Mesenchymal stem cell (in vitro differentiated cells and primary cell): ENCODE measurements around the gene UNKL.

Experiments used
- DNase-seq: peaks from one replicate; pipeline ENCODE4 v3.0.0-alpha.2; 2013
- H2AFZ ChIP-seq: one replicate; pipeline ENCODE4 v1.6.1; 2013; ENCODE audit warnings: low read depth, mild to moderate bottlenecking, control low read depth, inconsistent platforms, low read length, moderate library complexity
- H2AK5ac ChIP-seq: 2 replicates; pipeline ENCODE4 v1.6.1; 2013; ENCODE audit warnings: low read length, moderate library complexity, mild to moderate bottlenecking, inconsistent platforms; ENCODE audit not compliant: severe bottlenecking
- H2BK120ac ChIP-seq: one replicate; pipeline ENCODE4 v1.6.1; 2013; ENCODE audit warnings: low read depth, mild to moderate bottlenecking, inconsistent platforms, low read length, moderate library complexity
- H2BK12ac ChIP-seq, 2 experiments: one replicate each; pipeline ENCODE4 v1.6.1; 2013; ENCODE audit warnings: inconsistent platforms in 2 of 2, low read length in 2 of 2, mild to moderate bottlenecking in 2 of 2, moderate library complexity in 2 of 2, control low read depth in 1 of 2
- H2BK15ac ChIP-seq: one replicate; pipeline ENCODE4 v1.6.1; 2013; ENCODE audit warnings: mild to moderate bottlenecking, low read depth, inconsistent platforms; ENCODE audit not compliant: poor library complexity, severe bottlenecking
- H2BK5ac ChIP-seq: 2 replicates; pipeline ENCODE4 v1.6.1; 2013; ENCODE audit warnings: low read depth, mild to moderate bottlenecking, low read length, control low read depth, inconsistent platforms; ENCODE audit not compliant: poor library complexity, severe bottlenecking
- H3K14ac ChIP-seq, 2 experiments: one replicate each; pipeline ENCODE4 v1.6.1; 2013; ENCODE audit warnings: inconsistent platforms in 2 of 2, low read length in 2 of 2, control low read depth in 1 of 2, mild to moderate bottlenecking in 1 of 2, moderate library complexity in 1 of 2
- H3K18ac ChIP-seq, 2 experiments: one replicate each; pipeline ENCODE4 v1.6.1; 2013; ENCODE audit warnings: inconsistent platforms in 2 of 2, low read length in 2 of 2, control low read depth in 1 of 2, low read depth in 1 of 2, mild to moderate bottlenecking in 1 of 2
- H3K23ac ChIP-seq, 2 experiments: one replicate each; pipeline ENCODE4 v1.6.1; 2013; ENCODE audit warnings: inconsistent platforms in 2 of 2, low read length in 2 of 2, mild to moderate bottlenecking in 2 of 2, moderate library complexity in 2 of 2, control low read depth in 1 of 2
- H3K27ac ChIP-seq: 2 replicates; pipeline ENCODE4 v1.5.1; 2013; ENCODE audit warnings: mild to moderate bottlenecking, moderate library complexity, low read length, control low read depth, inconsistent platforms; ENCODE audit not compliant: poor library complexity, severe bottlenecking
- H3K27me3 ChIP-seq, 2 experiments: 2 replicates each; pipeline versions ENCODE4 v1.6.1 to v1.7.0; 2013; ENCODE audit warnings: low read length in 2 of 2, mild to moderate bottlenecking in 2 of 2, moderate library complexity in 2 of 2, control low read depth in 1 of 2, inconsistent platforms in 1 of 2; ENCODE audit not compliant: control insufficient read depth in 1 of 2, insufficient read depth in 1 of 2
- H3K36me3 ChIP-seq, 2 experiments: 2 replicates each; pipeline versions ENCODE4 v1.6.1 to v1.7.0; 2013; ENCODE audit warnings: low read length in 2 of 2, control low read depth in 1 of 2, inconsistent platforms in 1 of 2, low read depth in 1 of 2, mild to moderate bottlenecking in 1 of 2; ENCODE audit not compliant: insufficient read depth in 2 of 2, control insufficient read depth in 1 of 2
- H3K4ac ChIP-seq, 2 experiments: one replicate each; pipeline ENCODE4 v1.6.1; 2013; ENCODE audit warnings: inconsistent platforms in 2 of 2, low read length in 2 of 2, mild to moderate bottlenecking in 2 of 2, moderate library complexity in 2 of 2, control low read depth in 1 of 2, low read depth in 1 of 2
- H3K4me1 ChIP-seq: 2 replicates; pipeline ENCODE4 v1.6.1; 2013; ENCODE audit warnings: low read depth, low read length, control low read depth; ENCODE audit not compliant: control insufficient read depth, insufficient read depth
- H3K4me2 ChIP-seq: 2 replicates; pipeline ENCODE4 v1.6.1; 2013; ENCODE audit warnings: low read length, mild to moderate bottlenecking, inconsistent platforms; ENCODE audit not compliant: poor library complexity, severe bottlenecking
- H3K4me3 ChIP-seq, 2 experiments: 2 replicates each; pipeline versions ENCODE4 v1.5.1 to v1.7.0; 2013; ENCODE audit warnings: low read length in 2 of 2, mild to moderate bottlenecking in 2 of 2, control low read depth in 1 of 2, low read depth in 1 of 2; ENCODE audit not compliant: insufficient read depth in 1 of 2
- H3K79me1 ChIP-seq: replicated peaks from 2 replicates; pipeline ENCODE4 v1.6.1; 2013; ENCODE audit warnings: mild to moderate bottlenecking, control low read depth, low read length, inconsistent platforms; ENCODE audit not compliant: poor library complexity, severe bottlenecking
- H3K9ac ChIP-seq: 2 replicates; pipeline ENCODE4 v1.7.0; 2013; ENCODE audit warnings: mild to moderate bottlenecking, low read length, moderate library complexity
- H3K9me3 ChIP-seq: 2 replicates; pipeline ENCODE4 v1.7.0; 2013; ENCODE audit warnings: mild to moderate bottlenecking, low read length; ENCODE audit not compliant: control insufficient read depth
- H4K8ac ChIP-seq: one replicate; pipeline ENCODE4 v1.6.1; 2013; ENCODE audit warnings: inconsistent platforms, mild to moderate bottlenecking, low read length, moderate library complexity
- H4K91ac ChIP-seq: one replicate; pipeline ENCODE4 v1.6.1; 2013; ENCODE audit warnings: mild to moderate bottlenecking, low read length, inconsistent platforms
- WGBS: methylation state at CpG from one replicate; pipeline ENCODE4 v1.1.7; 2013; ENCODE audit warnings: mixed read lengths; 5-methylcytosine and 5-hydroxymethylcytosine counted together

The UNKL gene

GRCh38 chr16:1351582-1352362 lies 62.7 kb downstream of the UNKL start, which contains the start of the genes GNPTG and TSR3:
Gene GNPTG (plus strand): TSS chr16:1351931. CDS start chr16:1351966, 35 bp downstream.
Gene TSR3 (minus strand): TSS chr16:1351878. CDS start chr16:1351804, 74 bp downstream.
- Histone ChIP-seq H2BK12ac (peak within 1 kb of the TSS in 1 of 2 experiments; percentile 56), H3K4me3 (peak within 1 kb of the TSS; percentile 98 to 99), H3K9ac (peak within 1 kb of the TSS; percentile 92), H3K36me3 (peaks cover 25 to 65% of the 10 kb centered on the region in 2 experiments), H4K8ac (peak within 1 kb of the TSS; percentile 94), H3K14ac (peak within 1 kb of the TSS in 1 of 2 experiments; percentile 97), H2BK120ac (no peak within 1 kb of the TSS), H3K18ac (peak within 1 kb of the TSS; percentile 83 to 92), H3K27me3 (no peaks in the 10 kb centered on the region), H3K27ac (no peak within 1 kb of the TSS), H2BK5ac (no peak within 1 kb of the TSS), H3K4ac (peak within 1 kb of the TSS; percentile 66 to 99), H4K91ac (peak within 1 kb of the TSS; percentile 92), H3K4me2 (peak within 1 kb of the TSS; percentile 78), H2AFZ (peak within 1 kb of the TSS; percentile 92), H2BK15ac (no peak within 1 kb of the TSS), H2AK5ac (no peak within 1 kb of the TSS), H3K79me1 (peaks cover 46% of the 10 kb centered on the region), H3K4me1 (peaks cover 31% of the 10 kb centered on the region), H3K23ac (peak within 1 kb of the TSS in 1 of 2 experiments; percentile 100), H3K9me3 (no peaks in the 10 kb centered on the region)
- peak; percentile 86 for DNase-seq
- 2% methylated on average over 63 of the region's 98 CpGs for WGBS

GRCh38 chr16:1351215-1351581 lies 63.3 kb downstream of the UNKL start:
- peak overlapping the region; percentile 53 to 99 for H3K4ac ChIP-seq
- no peak for DNase-seq
- peak overlapping the region; percentile 82 for H4K8ac ChIP-seq
- peak overlapping the region; percentile 78 for H3K4me2 ChIP-seq
- H2BK120ac ChIP-seq: no peak overlapping the region
- no peaks in the 10 kb centered on the region for H3K27me3 ChIP-seq
- no peak overlapping the region for H3K27ac ChIP-seq
- peak overlapping the region; percentile 88 for H2AFZ ChIP-seq
- no peaks in the 10 kb centered on the region for H3K9me3 ChIP-seq
- peak overlapping the region in 1 of 2 experiments; percentile 100 for H3K23ac ChIP-seq
- peak overlapping the region; percentile 83 to 92 for H3K18ac ChIP-seq
- no peak overlapping the region for H2AK5ac ChIP-seq
- peak overlapping the region; percentile 98 to 99 for H3K4me3 ChIP-seq
- H3K79me1 ChIP-seq: peaks cover 41% of the 10 kb centered on the region
- H2BK12ac ChIP-seq: peak overlapping the region in 1 of 2 experiments; percentile 56
- under 1% methylated on average over 33 of the region's 35 CpGs for WGBS
- peaks cover 25 to 60% of the 10 kb centered on the region in 2 experiments for H3K36me3 ChIP-seq
- H2BK5ac ChIP-seq: no peak overlapping the region
- H3K4me1 ChIP-seq: peaks cover 29% of the 10 kb centered on the region
- peak overlapping the region; percentile 92 for H3K9ac ChIP-seq
- peak overlapping the region in 1 of 2 experiments; percentile 97 for H3K14ac ChIP-seq
- no peak overlapping the region for H2BK15ac ChIP-seq
- H4K91ac ChIP-seq: peak overlapping the region; percentile 92

- Histone ChIP-seq H3K36me3 (peaks cover 25 to 57% of the 10 kb centered on the region in 2 experiments), H3K4me3 (peak overlapping the region; percentile 98 to 99), H2BK120ac (no peak overlapping the region), H3K79me1 (peaks cover 36% of the 10 kb centered on the region), H3K23ac (no peak overlapping the region), H3K27ac (no peak overlapping the region), H4K8ac (no peak overlapping the region), H2BK5ac (no peak overlapping the region), H3K14ac (no peak overlapping the region), H2AK5ac (no peak overlapping the region), H3K18ac (no peak overlapping the region), H2AFZ (no peak overlapping the region), H3K4ac (peak overlapping the region in 1 of 2 experiments; percentile 24), H3K9me3 (no peaks in the 10 kb centered on the region), H3K27me3 (no peaks in the 10 kb centered on the region), H4K91ac (no peak overlapping the region), H3K4me2 (peak overlapping the region; percentile 78), H3K4me1 (peaks cover 25% of the 10 kb centered on the region), H2BK15ac (no peak overlapping the region), H3K9ac (peak overlapping the region; percentile 92), H2BK12ac (peak overlapping the region in 1 of 2 experiments; percentile 21)
- no peak for DNase-seq
- WGBS: 85% methylated on average over 19 of the region's 19 CpGs
Measured at GRCh38 chr16:1350691-1351090, 63.8 kb downstream of the UNKL start.

GRCh38 chr16:1349951-1350350 lies 64.6 kb downstream of the UNKL start:
- Histone ChIP-seq H3K4me3 (no peak overlapping the region), H3K27ac (no peak overlapping the region), H4K8ac (no peak overlapping the region), H3K4ac (no peak overlapping the region), H3K79me1 (peaks cover 36% of the 10 kb centered on the region), H3K9ac (no peak overlapping the region), H3K23ac (no peak overlapping the region), H2BK12ac (no peak overlapping the region), H2AK5ac (no peak overlapping the region), H3K4me2 (no peak overlapping the region), H2AFZ (no peak overlapping the region), H2BK15ac (no peak overlapping the region), H3K4me1 (peaks cover 25% of the 10 kb centered on the region), H2BK120ac (no peak overlapping the region), H3K36me3 (peaks cover 25 to 51% of the 10 kb centered on the region in 2 experiments), H3K14ac (no peak overlapping the region), H3K9me3 (no peaks in the 10 kb centered on the region), H2BK5ac (no peak overlapping the region), H4K91ac (no peak overlapping the region), H3K18ac (no peak overlapping the region), H3K27me3 (no peaks in the 10 kb centered on the region)
- no peak for DNase-seq
- WGBS: 93% methylated on average over 17 of the region's 17 CpGs
